Central memory CD4-positive, alpha-beta T cell (primary cell): ENCODE measurements around the gene CFAP47.

Experiments used
- DNase-seq: peaks from one replicate; pipeline ENCODE4 v3.0.0; 2022

Gene CFAP47

GRCh38 chrX:36266155-36266554 is 346.6 kb downstream of the CFAP47 start:
- no peak for DNase-seq

DNA sequence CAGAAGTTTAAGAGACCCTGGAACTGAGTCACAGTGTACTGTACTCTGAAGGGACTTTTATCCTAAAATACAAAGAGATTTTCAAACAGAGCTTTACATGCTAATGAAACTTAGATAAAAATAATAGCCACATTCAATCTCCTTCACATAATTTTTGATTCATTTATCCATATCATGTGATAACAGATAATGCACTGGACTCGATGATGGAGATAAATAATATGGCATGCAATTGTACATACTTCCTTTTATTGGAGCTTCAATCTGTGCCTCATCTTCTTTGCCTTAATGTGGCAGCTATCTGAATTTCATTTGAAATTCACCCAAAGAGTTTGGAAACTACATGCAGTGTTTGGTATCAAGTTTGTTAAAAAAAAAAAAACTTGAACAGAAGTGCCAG is 390.6 kb downstream of the CFAP47 start:
- no peak for DNase-seq

DNA sequence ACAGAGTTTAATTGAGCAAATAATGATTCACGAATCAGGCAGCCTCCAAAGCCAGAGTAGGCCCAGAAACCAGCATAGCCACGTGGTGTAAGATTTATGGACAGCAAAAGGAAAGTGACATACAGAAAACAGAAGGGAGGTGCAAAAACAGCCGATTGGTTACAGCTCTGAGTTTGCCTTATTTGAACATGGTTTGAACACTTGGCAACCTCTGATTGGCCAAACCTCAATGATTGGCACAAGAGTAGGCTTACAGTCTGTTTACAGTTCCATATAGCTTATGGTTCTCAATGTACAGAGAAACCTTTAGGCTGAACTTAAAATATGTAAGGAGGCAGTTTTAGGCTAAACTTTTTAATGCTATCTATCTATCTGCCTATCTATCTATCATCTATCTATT is 394.8 kb downstream of the CFAP47 start:
- DNase-seq: no peak

GRCh38 chrX:36334572-36334971 is 415.0 kb downstream of the CFAP47 start:
- no peak for DNase-seq

- DNase-seq: no peak
Observed at GRCh38 chrX:36336751-36337150, 417.2 kb downstream of the CFAP47 start.

DNA sequence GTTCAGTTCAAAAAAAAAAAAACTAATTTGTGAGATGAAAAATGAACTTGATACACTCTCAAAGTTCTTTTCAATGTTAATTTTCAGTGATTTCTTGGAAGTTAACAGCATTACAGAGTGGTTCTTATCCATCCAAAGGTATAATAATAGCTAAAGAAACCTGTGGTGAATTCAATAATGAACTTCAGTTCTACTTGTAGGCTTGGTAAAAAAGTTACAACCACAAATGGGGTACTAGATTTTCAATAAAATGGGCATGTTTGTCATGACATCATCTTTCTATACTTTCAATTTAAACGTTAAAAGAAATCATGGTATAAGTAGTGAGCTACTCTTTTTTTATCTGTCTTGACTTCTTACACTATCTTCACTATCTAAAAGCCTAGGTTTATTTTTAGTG is 424.8 kb downstream of the CFAP47 start:
- DNase-seq: no peak

DNA sequence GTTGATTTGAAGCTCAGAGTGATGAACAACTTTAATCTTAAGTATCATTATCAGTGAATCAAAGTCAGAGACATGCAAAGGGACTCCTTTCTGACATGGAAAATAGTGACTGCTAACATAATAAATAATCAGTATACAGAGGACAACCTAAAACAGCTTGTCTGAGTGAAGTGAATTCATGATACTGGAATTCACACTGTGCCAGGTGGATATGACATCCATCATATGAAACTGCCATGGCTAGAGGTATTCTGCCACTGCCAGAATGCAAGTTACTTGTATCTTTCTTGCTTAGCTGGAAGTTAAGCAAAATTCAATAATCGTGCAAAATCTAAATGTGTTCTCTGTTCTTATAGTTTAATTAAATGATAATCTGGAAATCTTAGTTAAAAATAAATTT is 429.0 kb downstream of the CFAP47 start:
- no peak for DNase-seq

DNA sequence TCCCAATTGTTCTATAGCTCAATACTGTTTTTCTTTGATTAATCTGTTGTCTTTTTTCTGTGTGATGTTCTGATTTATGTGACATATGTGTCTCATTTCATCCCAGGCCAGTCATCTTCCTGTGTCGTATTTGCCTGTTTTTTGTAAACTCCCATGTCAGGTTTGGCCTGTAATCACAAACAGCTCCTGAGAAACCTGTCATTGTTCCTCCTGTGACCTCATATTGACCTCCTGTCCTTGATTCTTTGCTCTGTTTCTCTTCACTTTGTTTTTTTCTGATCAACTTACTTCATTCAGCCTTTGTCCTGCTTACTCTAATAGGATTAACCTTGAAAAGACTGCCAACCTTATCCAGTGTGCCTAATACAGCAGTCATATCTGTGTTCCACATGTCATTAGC is 438.3 kb downstream of the CFAP47 start:
- no peak for DNase-seq

DNA sequence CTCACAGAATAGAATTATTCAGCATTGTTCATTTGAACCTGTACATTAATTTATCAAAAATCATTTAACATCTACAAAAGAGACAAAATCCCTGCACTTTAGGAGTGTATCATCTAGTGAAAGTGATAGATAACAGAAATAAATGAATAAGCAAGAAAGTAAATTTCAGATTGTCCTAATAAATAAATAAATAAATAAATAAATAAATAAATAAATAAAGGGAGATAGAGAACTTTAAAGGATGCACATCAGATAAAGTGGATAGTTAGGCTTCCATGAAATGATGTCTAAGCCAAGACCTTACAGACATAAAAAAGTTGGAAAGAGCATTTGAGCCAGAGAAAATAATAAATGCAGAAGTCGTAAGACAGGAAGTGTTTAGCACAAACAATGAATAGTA is 444.7 kb downstream of the CFAP47 start:
- no peak for DNase-seq

DNA sequence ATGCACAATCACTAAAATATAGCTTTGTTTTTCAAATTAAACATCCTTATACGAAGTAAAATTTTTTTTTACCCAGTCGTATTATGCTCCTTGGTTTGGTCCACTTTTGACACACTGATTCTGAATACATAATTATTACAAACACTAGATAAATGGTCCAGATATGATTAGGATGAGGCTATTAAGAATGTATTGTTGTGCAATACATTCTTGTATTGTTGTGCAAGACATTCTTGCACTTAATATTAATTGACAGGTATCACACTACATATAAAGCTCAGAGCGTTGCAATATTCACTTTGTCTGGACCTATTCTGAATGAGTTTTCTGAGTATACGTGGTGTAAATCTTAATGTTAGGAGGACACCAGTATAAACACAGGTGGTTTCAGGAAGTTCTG is 464.0 kb downstream of the CFAP47 start:
- no peak for DNase-seq

DNA sequence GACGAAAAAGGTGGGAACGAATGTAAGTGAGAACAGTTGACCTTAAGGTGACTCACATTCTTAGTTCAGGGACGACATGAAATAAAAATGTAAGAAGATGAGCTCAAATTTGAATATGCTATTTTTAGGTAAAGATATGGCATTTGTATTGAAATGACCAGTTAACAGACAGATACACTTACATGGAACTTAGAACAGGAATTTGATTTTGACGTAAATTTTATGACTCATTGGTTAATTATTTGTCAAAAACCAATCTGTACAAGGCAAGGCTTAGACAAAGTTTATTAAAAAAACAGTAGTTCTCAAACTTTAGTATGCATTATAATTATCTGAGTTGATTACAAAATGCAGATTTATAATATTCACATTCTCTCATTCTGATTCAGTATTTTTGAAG is 469.4 kb downstream of the CFAP47 start:
- no peak for DNase-seq

GRCh38 chrX:36401774-36402173 is 482.2 kb downstream of the CFAP47 start:
- no peak for DNase-seq

GRCh38 chrX:36407836-36408235 is 488.3 kb downstream of the CFAP47 start:
- no peak for DNase-seq

DNA sequence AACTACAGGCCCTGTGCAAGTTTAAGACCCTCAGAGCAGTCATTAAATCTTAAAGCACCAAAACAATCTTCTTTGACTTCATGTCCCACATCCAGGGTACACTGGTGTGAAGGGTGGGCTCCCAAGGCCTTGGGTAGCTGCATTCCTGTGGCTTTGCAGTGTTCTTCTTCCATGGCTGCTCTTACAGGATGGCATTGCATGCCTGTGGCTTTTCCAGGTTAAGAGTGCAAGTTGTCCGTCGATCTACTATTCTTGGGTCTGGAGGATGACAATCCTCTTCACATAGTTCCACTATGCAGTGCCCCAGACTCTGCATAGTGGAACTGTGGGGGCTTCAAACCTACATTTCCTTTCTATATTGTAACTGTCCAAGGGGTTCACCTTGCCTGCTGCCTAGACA is 494.5 kb downstream of the CFAP47 start:
- no peak for DNase-seq

GRCh38 chrX:36422368-36422767 is 502.8 kb downstream of the CFAP47 start:
- no peak for DNase-seq

DNA sequence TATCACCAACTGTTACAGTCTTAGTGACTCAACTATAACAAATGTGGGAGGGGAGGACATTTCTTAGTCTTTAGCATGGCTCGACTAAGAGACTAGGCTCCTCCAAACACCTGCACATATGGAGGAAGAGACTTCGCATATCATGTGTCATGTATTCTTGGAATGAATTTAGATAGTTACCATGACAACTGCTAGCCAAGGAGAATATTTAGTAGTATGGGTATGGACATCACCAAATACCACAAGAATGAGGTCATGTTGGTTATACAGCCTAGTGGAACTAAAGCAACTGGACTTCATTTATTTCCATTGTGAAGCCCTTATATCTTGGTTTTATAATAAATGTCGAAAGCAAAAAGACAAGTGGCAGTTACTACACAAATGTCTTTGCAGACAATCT is 512.3 kb downstream of the CFAP47 start:
- DNase-seq: no peak

DNA sequence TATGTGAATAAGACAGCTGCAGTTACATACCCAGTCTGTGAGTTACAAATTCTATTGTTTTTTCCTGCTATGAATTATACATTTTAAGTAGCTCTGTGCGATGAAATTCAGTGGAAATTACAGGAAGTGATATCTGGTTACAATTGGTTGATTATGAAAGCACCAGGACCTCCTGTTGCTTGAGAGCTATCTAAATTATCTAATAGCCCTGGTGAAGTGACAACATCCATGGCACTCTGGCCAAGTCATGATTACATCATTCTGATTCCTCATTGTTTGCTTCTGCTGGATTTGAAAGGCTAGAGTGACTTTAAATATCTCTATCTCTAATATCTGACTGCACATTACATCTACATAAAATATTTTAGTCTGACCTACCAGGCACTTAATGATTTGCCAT is 515.0 kb downstream of the CFAP47 start:
- no peak for DNase-seq
